Thyroid gland (tissue), 4 donors: ENCODE measurements around the gene IGF2BP1. TPM values are rescaled to one million over a fixed set of nuclear protein-coding genes. Genes with fewer than 3 reads are reported as not detected.

Source experiments
- DNase-seq, 2 donors: peaks; one replicate each; pipeline ENCODE4 v3.0.0-alpha.2; 2019
- H3K27ac ChIP-seq, 3 donors: fragments of 200-600 bp; sonication (generic); 1 replicate in 2 of 3; 2 replicates in 1 of 3; pipeline ENCODE4 v1.5.1; 2016 to 2019; ENCODE audit warnings: mild to moderate bottlenecking in 1 of 3, moderate library complexity in 1 of 3
- H3K27me3 ChIP-seq: fragments of 200-600 bp; sonication (generic); one replicate; pipeline ENCODE4 v1.5.1; 2019
- H3K36me3 ChIP-seq, 2 donors: fragments of 200-600 bp; sonication (generic); one replicate each; pipeline ENCODE4 v1.5.1; 2016 to 2019
- H3K4me1 ChIP-seq, 2 donors: fragments of 200-600 bp; sonication (generic); one replicate each; pipeline ENCODE4 v1.5.1; 2017 to 2019
- H3K4me3 ChIP-seq, 3 donors: fragments of 200-600 bp; sonication (generic); replicated peaks in 1 of 3; 1 replicate in 2 of 3; 2 replicates in 1 of 3; pipeline ENCODE4 v1.5.1; 2016; ENCODE audit warnings: mild to moderate bottlenecking in 1 of 3
- H3K9me3 ChIP-seq: fragments of 200-600 bp; sonication (generic); one replicate; pipeline ENCODE4 v1.5.1; 2017
- CTCF ChIP-seq, 6 experiments: fragments of 200-600 bp in 3 of 6; fragments of 450-650 bp in 3 of 6; sonication (generic) in 3 of 6; IDR thresholded peaks; one replicate each; pipeline ENCODE4 v1.5.1; 2016 to 2019; ENCODE audit warnings: antibody characterized with exemption in 6 of 6, mild to moderate bottlenecking in 2 of 6, inconsistent platforms in 1 of 6, moderate library complexity in 1 of 6
- POLR2A ChIP-seq, 2 donors: fragments of 450-650 bp; IDR thresholded peaks; one replicate each; pipeline ENCODE4 v1.6.1; 2017; ENCODE audit warnings: antibody characterized with exemption in 2 of 2, mild to moderate bottlenecking in 2 of 2, moderate library complexity in 1 of 2
- WGBS, 2 donors: methylation state at CpG; one replicate each; pipeline ENCODE4 v1.1.5; 2017; 5-methylcytosine and 5-hydroxymethylcytosine counted together
- intact Hi-C: fragments of 100-400 bp; cut with DNase I; formaldehyde crosslinking; loops from one replicate; pipeline ENCODE4 v1.15.1; 2023
- total RNA-seq, 4 donors: library from RNA; depleted of rRNA; stranded (reverse); fragments of >200 nt; gene quantifications; one replicate each; pipeline ENCODE4 v1.2.3, GENCODE V29; 2016

The IGF2BP1 gene
- total RNA-seq, 4 donors from 2014 or later: 0.33 to 0.94 TPM; not detected in 2

GRCh38 chr17:48960834-48961515, 36.2 kb upstream of the IGF2BP1 start:
- WGBS, 2 donors: 25 to 29% methylated on average over 10 to 11 of the region's 11 CpGs
- Histone ChIP-seq H3K9me3 (no peaks in the 10 kb centered on the region), H3K27ac (no peak overlapping the region), H3K4me1 (no peaks in the 10 kb centered on the region), H3K27me3 (no peaks in the 10 kb centered on the region), H3K36me3 (no peaks in the 10 kb centered on the region), H3K4me3 (no peak overlapping the region)
- intact Hi-C loops: no loop called here
- TF ChIP-seq POLR2A (IDR thresholded peaks at IDR 0.05) (no peak), CTCF (IDR thresholded peaks at IDR 0.05) (no peak)
- DNase-seq: no peak

- H3K9me3 ChIP-seq: no peaks in the 10 kb centered on the region
- H3K36me3 ChIP-seq: no peaks in the 10 kb centered on the region
- no peak for DNase-seq
- H3K4me3 ChIP-seq: no peak overlapping the region
- intact Hi-C loops: no loop called here
- WGBS, 2 donors: 37 to 40% methylated on average over 10 of the region's 10 CpGs
- no peak for TF ChIP-seq CTCF (IDR thresholded peaks at IDR 0.05)
- no peak for TF ChIP-seq POLR2A (IDR thresholded peaks at IDR 0.05)
- no peaks in the 10 kb centered on the region for H3K4me1 ChIP-seq
- H3K27me3 ChIP-seq: no peaks in the 10 kb centered on the region
- H3K27ac ChIP-seq: no peak overlapping the region
Measured at GRCh38 chr17:48961516-48962233, 35.5 kb upstream of the IGF2BP1 start.

- H3K4me3 ChIP-seq: no peak overlapping the region
- peak in 1 of 2 donors; percentile 3 for DNase-seq
- H3K36me3 ChIP-seq: no peaks in the 10 kb centered on the region
- no peak overlapping the region for H3K27ac ChIP-seq
- H3K27me3 ChIP-seq: no peaks in the 10 kb centered on the region
- no peaks in the 10 kb centered on the region for H3K4me1 ChIP-seq
- intact Hi-C loops: no loop called here
- TF ChIP-seq POLR2A (IDR thresholded peaks at IDR 0.05) (no peak), CTCF (IDR thresholded peaks at IDR 0.05) (no peak)
- no peaks in the 10 kb centered on the region for H3K9me3 ChIP-seq
- 11 to 24% methylated on average over 4 of the region's 4 CpGs for WGBS, 2 donors
Measured at GRCh38 chr17:48970224-48970623, 27.0 kb upstream of the IGF2BP1 start.

GRCh38 chr17:48970865-48971687, 26.1 kb upstream of the IGF2BP1 start:
- DNase-seq: no peak
- TF ChIP-seq CTCF (IDR thresholded peaks at IDR 0.05) (no peak), POLR2A (IDR thresholded peaks at IDR 0.05) (no peak)
- WGBS, 2 donors: 68 to 77% methylated on average over 12 of the region's 12 CpGs
- Histone ChIP-seq H3K27ac (no peak overlapping the region), H3K27me3 (no peaks in the 10 kb centered on the region), H3K36me3 (no peaks in the 10 kb centered on the region), H3K4me3 (no peak overlapping the region), H3K9me3 (no peaks in the 10 kb centered on the region), H3K4me1 (no peaks in the 10 kb centered on the region)
- intact Hi-C loops: no loop called here
